Cardiac septum (tissue), 1 donor: Measurements from ENCODE around the gene SPEF2. TPM values are rescaled to one million over a fixed set of nuclear protein-coding genes. Genes with fewer than 3 reads are reported as not detected.
"Not testable (repeated sequence)": the region's sequence is repeated elsewhere in the genome, so short reads cannot be mapped to it uniquely, and the experiment has no call there.

Experiments
- DNase-seq: peaks from one replicate; pipeline ENCODE4 v3.0.0-alpha.2; 2020; ENCODE audit warnings: low spot score
- intact Hi-C: fragments of 100-400 bp; cut with DNase I; formaldehyde crosslinking; loops from one replicate; pipeline ENCODE4 v1.14.0; 2022
- total RNA-seq: library from RNA; stranded (reverse); fragmentation: NEBNext Ultra II Directional; extraction: Animal tissue kit (Norgen Biotek cat#: 25700); gene quantifications from one replicate; pipeline ENCODE4 v1.2.1, GENCODE V29; 2021
- donor health status: DM: no; HTN: no; CAD: no.

Gene SPEF2
- total RNA-seq, 1 donor from 2014 or later: 2.2 TPM

- intact Hi-C loops: no loop called here
- DNase-seq: no peak
Measured at GRCh38 chr5:35838370-35839042, 220.8 kb downstream of the SPEF2 start.

DNA sequence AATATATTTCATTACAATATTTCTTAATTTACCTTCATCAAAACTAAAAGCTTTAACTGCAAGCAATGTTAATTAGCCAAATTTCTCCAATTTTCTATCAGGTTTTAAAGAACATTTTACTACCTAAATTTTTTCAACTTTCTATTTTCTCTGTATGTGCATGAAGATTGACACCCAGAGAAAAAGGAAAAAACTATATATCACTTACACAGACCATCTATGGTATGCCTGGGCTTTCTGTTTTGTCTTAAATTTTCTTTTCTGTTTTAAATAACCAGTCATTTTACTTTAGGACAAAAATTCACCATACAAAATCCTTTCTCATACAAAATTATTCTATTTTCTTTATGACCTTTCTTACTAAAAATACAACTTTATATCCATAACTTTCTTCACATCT is 225.2 kb downstream of the SPEF2 start:
- intact Hi-C loops: no loop called here

GRCh38 chr5:35845508-35845907 is 227.8 kb downstream of the SPEF2 start:
- DNase-seq, intact Hi-C loops: not testable (repeated sequence)

More for the DNA sequence above, 225.2 kb downstream of the SPEF2 start:
- no peak for DNase-seq

- DNase-seq: no peak
- intact Hi-C loops: no loop called here
Measured at GRCh38 chr5:35847491-35847890, 229.8 kb downstream of the SPEF2 start.

DNA sequence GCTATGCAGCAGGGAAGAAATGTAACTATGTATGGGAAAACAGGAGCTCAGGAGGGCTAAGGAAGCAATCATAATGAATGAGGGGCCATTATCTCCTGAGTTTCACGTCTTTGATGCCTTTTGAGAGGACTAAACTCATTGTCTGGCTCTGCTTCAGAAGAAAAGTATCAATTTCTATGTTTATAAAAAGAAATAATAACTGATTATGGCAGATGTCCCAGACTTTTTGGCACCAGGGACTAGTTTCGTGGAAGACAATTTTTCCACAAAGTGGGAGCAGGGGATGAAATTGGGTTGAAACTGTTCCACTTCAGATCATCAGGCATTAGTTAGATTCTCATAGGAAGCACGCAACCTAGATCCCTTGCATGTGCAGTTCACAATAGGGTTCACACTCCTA is 230.3 kb downstream of the SPEF2 start:
- no peak for DNase-seq
- intact Hi-C loops: no loop called here

GRCh38 chr5:35849860-35850259 is 232.2 kb downstream of the SPEF2 start:
- no peak for DNase-seq
- intact Hi-C loops: no loop called here

DNA sequence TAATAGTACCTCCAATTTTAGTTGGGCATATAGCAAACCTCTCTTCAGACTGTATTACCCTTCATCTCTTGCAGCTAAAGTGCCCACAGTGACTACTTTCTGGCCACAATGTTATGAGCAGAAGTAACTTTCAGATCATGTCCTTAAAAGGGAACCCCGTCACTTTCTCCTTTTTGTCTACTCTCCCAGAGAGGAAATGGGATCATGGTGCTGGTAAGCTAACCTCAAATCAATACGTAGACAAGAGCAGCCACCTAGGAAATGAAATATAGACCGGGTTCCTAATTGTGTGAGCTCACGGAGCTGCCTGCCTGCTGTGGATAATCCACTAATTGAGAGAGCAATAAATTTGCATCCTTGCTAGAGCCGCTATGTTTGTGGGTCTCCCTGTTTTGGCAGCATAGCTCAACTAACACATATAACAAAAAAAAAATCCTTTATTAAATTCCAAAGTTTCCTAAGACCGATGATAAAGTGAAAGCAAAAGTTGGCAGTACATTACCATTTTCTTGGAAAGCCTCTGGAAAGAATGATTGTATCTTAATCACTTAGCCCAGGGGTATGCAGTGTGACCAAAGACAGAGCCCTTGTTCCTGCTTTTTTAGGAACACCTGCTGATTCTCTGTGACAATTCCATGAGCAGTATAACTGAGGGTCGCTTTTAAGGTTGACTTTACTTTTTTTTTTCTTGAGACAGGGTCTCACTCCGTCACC is 233.5 kb downstream of the SPEF2 start:
- DNase-seq: no peak
- intact Hi-C loops: no loop called here

DNA sequence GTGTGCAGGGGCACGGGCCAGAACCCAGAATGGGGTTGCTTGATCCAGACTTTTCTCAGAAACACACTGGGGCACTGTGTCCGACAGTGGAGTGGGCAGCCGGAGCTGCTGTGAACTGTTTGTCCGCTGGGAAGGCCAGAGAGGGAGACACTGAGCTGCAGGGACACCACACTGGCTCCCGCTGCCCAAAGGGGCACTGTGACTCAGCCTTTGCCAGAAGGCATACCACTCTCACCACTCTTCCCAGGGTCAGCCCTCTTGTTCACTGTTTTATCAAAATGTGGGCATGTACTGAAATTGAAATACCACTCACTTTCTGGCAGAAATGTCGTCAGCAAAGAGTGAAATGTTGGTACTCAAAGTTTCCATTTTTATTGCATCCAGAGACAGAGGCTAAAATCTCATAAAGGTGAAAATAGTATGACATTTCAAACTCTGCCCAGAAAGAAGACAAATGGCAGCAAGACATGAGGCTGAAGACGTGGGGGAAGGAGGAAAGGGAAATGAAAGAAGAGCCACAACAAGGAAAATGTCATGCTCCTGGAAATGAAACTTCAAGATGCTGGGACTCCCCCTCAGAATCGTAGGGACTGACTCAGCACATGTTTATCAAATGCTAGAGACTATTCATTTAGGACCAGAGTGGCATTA is 234.5 kb downstream of the SPEF2 start:
- DNase-seq: no peak
- intact Hi-C loops: no loop called here

GRCh38 chr5:35852773-35853172 is 235.1 kb downstream of the SPEF2 start:
- intact Hi-C loops: no loop called here
- DNase-seq: no peak

- no peak for DNase-seq
- intact Hi-C loops: no loop called here
Measured at GRCh38 chr5:35853631-35854030, 236.0 kb downstream of the SPEF2 start.

DNA sequence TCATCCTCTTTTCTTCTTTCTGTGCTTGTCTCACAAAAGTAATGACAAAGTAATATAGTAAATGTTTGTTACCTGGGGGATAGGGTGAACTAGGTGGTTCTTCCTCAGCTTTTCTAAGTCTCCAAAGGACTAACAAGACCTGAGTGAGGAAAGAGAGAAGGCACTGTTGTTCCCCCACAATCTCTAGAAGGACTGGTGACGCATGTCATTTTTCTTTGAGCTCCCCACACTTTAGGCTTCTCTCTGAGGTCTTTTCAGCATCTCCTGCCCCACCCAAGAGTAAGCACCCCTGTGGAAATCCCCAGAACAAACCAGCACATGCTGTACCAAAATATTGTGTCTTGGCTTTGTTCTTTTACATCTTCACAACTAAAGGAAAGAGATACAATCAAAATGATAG is 236.6 kb downstream of the SPEF2 start:
- no peak for DNase-seq
- intact Hi-C loops: no loop called here

- intact Hi-C loops: no loop called here
- DNase-seq: no peak
Measured at GRCh38 chr5:35855187-35855586, 237.5 kb downstream of the SPEF2 start.

- intact Hi-C loops, DNase-seq: not testable (repeated sequence)
Measured at GRCh38 chr5:35856186-35856764, 238.6 kb downstream of the SPEF2 start.

DNA sequence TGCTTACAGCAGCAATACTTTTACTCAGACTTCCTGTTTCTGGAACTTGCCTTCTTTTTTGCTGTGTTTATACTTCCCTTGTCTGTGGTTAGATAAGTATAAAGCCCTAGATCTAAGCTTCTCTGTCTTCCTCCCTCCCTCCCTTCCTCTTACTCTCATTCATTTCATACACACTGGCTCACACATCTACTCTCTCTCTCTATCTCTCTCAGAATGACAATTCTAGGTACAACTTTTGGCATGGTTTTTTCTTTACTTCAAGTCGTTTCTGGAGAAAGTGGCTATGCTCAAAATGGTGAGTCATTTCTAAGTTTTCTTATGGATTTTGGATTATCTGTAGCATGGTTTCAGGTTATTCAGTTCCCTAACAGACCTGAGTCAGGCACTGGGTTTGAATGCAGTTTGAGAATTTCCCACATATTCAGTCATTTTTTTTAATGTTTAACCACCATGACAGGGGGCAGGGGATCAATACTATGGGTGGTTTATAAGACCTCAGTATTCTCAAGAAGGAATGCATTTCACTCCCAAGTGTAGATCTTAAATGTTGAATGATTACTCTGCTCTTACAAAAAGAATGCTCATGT is 239.2 kb downstream of the SPEF2 start, which contains the start of gene IL7R:
Gene IL7R (plus strand): TSS at position 127 of the 587 bp plus-strand sequence. CDS start 87 bp downstream, at position 214.
- intact Hi-C loops: no loop called here
- no peak for DNase-seq

- intact Hi-C loops: no loop called here
Measured at GRCh38 chr5:35857606-35858205, 240.0 kb downstream of the SPEF2 start.

GRCh38 chr5:35859101-35859661 is 241.5 kb downstream of the SPEF2 start:
- intact Hi-C loops: no loop called here
- DNase-seq: no peak

More at GRCh38 chr5:35857606-35858205, 240.0 kb downstream of the SPEF2 start:
- DNase-seq: no peak

DNA sequence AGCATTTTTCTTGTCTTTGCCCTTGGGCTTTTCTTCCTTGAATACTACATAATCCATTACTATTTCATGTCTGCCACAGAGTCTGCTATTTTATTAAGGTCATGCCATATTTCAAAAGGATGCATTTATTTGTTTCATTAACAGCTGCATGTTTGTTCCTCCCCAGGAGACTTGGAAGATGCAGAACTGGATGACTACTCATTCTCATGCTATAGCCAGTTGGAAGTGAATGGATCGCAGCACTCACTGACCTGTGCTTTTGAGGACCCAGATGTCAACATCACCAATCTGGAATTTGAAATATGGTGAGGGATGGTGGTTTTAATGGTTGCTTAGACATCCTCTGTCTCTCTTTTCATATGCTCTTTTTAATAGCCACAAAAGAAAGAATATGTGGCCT is 243.0 kb downstream of the SPEF2 start:
- DNase-seq: no peak
- intact Hi-C loops: no loop called here

DNA sequence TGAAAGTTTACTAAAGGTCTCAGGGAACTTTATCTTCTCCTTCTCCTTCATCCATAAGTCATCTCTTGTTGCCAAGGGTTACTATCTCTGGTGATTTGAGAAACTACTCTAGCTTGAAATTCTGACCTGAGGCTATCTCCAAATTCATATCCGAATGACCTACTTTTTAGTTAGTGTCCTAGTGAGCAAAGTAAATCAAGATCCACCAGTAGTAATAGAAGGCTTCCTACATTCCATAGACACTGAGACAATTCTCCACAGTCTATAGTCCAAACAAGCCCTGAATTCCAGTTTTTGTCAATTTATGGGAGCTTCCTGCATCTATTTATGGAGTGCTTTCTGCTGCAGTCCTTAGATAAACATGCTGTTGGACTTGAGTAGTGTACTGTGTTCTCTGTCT is 244.1 kb downstream of the SPEF2 start:
- intact Hi-C loops: no loop called here
- no peak for DNase-seq

DNA sequence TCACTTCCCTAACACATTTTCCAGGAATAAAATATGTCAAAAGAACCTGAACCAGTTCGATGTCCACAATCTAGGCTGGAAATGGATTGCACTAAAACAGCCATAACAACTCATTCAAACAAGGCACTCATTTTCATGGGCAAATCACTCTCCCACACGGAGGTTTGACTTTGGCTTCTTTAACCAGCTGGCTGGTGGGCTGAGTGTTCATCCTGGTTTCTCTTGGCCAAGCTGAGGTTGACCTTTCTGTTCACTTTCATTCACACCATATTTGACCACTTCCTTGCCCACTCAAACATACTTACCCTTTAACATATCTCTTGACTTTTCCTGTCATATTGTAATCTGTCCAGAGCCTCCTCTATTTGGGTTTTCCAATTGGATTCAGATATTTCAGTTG is 244.5 kb downstream of the SPEF2 start:
- intact Hi-C loops: no loop called here
- no peak for DNase-seq
